VCaP (cell line): Measurements from ENCODE around the gene TFEB.

Experiments used
- H3K27ac ChIP-seq: fragments of 450-650 bp; 2 replicates; pipeline ENCODE4 v1.5.1; 2017
- CTCF ChIP-seq: fragments of 450-650 bp; conservative IDR thresholded peaks from 2 replicates; pipeline ENCODE4 v1.5.1; 2017; ENCODE audit warnings: mild to moderate bottlenecking, moderate library complexity

TFEB gene

GRCh38 chr6:41759106-41759904 is 23.9 kb upstream of the TFEB start:
- no peak overlapping the region for H3K27ac ChIP-seq
- TF ChIP-seq CTCF, result no peak

DNA sequence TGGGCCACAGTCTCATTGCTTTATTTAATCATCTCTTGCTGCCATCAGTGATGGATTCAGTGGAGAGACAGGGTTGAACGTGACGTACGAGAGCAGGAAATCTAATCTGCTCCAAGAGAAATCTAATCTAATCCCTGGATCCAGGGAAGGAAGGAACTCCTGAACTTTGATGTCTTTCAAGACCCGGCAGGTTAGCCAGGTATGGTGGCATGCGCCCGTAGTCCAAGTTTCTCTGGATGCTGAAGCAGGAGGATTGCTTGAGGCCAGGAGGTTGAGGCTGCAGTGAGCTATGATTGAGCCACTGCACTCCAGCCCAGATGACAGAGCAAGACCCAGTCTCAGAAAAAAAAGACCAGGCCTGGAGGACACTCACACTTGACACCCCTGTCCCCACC is 23.2 kb upstream of the TFEB start:
- TF ChIP-seq CTCF, result no peak
- H3K27ac ChIP-seq, result no peak overlapping the region

GRCh38 chr6:41757931-41758640 is 22.7 kb upstream of the TFEB start:
- H3K27ac ChIP-seq, result no peak overlapping the region
- no peak for TF ChIP-seq CTCF

DNA sequence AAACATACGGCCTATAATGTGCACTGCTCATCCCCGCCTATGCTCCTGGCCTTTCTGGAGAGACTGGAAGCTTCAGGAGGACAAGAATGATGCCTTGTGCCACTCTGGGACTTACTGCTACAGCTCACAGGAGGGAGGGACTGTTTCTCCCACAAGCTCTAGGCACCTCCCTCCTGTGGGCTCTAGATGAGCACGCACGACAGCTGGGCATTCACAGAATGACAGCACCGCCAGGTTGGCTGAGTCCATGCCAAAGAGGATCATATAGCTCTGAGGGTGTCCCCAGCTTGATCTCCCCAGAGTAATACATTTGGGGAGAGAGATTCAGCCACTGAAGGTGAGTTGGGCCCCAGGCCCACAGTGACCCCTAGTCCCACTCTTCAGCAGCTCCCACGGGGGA is 21.9 kb upstream of the TFEB start:
- no peak overlapping the region for H3K27ac ChIP-seq
- TF ChIP-seq CTCF, result no peak

GRCh38 chr6:41756354-41756753 is 20.9 kb upstream of the TFEB start:
- H3K27ac ChIP-seq, result no peak overlapping the region
- no peak for TF ChIP-seq CTCF

GRCh38 chr6:41755895-41756294 is 20.5 kb upstream of the TFEB start:
- H3K27ac ChIP-seq, result no peak overlapping the region
- no peak for TF ChIP-seq CTCF

DNA sequence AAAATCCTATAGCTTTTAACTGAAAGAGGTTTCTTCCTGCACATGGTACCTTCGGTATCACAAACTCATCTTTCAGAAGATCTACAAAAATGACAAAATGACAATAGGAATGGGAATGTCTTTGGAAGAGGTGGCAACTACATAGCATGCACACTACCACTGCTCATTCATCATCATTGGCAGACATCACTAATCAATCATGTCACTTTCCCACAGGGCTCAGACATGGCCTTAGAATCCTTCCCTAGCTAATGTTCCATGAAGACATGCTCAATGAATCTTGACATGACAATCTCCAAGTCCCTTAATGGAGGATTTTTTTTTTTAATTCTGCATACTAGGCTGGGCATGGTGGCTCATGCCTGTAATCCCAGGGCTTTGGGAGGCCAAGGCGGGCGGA is 15.0 kb upstream of the TFEB start:
- H3K27ac ChIP-seq, result no peak overlapping the region
- TF ChIP-seq CTCF, result no peak
